ENCODE measurements around the gene FBXO24. TPM values are rescaled to one million over a fixed set of nuclear protein-coding genes. Genes with fewer than 3 reads are reported as not detected.

The FBXO24 gene
- total RNA-seq, 1 donor from 2014 or later, result 0.20 TPM

GRCh38 chr7:100591596-100591995, 5.5 kb downstream of the FBXO24 start:
- DNase-seq, result no peak

- DNase-seq, result no peak
Measured at GRCh38 chr7:100595188-100595587, 9.1 kb downstream of the FBXO24 start.

- no peak for DNase-seq
Measured at GRCh38 chr7:100598425-100598824, 12.3 kb downstream of the FBXO24 start.

- DNase-seq, result no peak
Measured at GRCh38 chr7:100599911-100600729, 14.0 kb downstream of the FBXO24 start.

GRCh38 chr7:100600730-100601038, 14.6 kb downstream of the FBXO24 start:
- DNase-seq, result no peak

GRCh38 chr7:100602889-100603725, 17.0 kb downstream of the FBXO24 start:
- peak; percentile 62 for DNase-seq

DNA sequence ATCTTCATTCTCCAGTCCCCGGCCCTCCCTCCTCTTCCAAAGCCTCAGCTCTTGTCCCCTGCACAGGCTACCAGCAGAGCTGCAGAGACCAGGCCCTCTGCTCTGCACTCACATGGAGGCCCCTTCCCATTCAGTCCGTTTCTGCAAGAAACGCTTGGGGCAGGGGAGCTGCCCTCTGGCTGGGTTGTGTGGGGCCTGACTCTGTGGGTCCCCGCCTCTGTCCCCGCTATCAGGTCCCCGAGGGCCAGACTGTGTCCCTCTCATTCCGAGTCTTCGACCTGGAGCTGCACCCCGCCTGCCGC, 17.5 kb downstream of the FBXO24 start:
- DNase-seq, result no peak

GRCh38 chr7:100604028-100604975, 18.2 kb downstream of the FBXO24 start:
- DNase-seq, result peak; percentile 45

- no peak for DNase-seq
Measured at GRCh38 chr7:100604976-100605911, 19.1 kb downstream of the FBXO24 start.

DNA sequence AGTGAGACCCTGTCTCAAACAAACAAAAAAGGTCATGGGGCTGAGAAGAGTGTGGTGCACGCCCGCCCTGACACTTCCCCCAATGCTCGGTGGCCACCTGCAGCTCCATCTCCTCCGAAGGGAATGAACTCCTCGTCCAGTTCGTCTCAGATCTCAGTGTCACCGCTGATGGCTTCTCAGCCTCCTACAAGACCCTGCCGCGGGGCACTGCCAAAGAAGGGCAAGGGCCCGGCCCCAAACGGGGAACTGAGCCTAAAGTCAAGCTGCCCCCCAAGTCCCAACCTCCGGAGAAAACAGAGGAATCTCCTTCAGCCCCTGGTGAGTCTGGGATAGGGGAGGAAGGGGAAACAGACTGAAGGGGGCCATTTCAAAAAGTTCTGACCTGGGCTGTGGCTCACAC, 20.2 kb downstream of the FBXO24 start:
- DNase-seq, result no peak

DNA sequence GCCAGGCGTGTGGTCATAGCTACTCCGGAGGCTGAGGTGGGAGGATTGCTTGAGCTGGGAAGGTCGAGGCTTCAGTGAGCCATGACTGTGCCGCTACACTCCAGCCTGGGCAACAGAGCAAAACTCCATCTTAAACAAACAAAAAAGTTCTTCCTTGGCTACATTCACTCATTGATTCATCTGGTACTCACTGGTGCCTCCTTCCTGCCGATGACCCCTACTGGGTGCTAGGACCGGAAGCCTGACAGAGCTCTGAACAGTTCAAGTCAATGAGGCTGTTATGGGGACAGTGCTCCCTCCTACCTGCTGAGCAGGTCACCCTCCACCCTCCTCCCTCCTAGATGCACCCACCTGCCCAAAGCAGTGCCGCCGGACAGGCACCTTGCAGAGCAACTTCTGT, 21.0 kb downstream of the FBXO24 start:
- DNase-seq, result no peak

DNA sequence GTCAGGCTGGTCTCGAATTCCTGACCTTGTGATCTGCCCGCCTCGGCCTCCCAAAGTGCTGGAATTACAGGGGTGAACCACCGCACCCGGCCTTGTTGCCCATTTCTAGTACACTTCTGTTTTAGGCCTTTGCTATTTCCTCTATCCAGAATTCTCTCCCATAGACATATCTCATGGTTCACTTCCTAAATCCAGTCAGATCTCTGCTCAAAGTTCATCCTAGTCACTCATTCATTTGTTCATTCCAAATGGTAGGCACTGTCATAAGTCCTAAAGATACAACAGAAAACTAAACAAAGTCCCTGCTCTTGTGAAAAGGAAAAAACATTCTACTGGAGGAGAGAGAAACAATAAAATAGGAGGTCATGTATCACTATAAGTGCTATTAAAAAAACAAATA, 23.8 kb downstream of the FBXO24 start:
- no peak for DNase-seq

GRCh38 chr7:100611983-100612729, 26.0 kb downstream of the FBXO24 start, which contains the start of gene MOSPD3:
Gene MOSPD3, plus strand, starts transcription at chr7:100612540. Its CDS starts 252 bp downstream, at chr7:100612792.
- peak; percentile 100 for DNase-seq

- DNase-seq, result no peak
Measured at GRCh38 chr7:100612730-100613390, 26.7 kb downstream of the FBXO24 start.

DNA sequence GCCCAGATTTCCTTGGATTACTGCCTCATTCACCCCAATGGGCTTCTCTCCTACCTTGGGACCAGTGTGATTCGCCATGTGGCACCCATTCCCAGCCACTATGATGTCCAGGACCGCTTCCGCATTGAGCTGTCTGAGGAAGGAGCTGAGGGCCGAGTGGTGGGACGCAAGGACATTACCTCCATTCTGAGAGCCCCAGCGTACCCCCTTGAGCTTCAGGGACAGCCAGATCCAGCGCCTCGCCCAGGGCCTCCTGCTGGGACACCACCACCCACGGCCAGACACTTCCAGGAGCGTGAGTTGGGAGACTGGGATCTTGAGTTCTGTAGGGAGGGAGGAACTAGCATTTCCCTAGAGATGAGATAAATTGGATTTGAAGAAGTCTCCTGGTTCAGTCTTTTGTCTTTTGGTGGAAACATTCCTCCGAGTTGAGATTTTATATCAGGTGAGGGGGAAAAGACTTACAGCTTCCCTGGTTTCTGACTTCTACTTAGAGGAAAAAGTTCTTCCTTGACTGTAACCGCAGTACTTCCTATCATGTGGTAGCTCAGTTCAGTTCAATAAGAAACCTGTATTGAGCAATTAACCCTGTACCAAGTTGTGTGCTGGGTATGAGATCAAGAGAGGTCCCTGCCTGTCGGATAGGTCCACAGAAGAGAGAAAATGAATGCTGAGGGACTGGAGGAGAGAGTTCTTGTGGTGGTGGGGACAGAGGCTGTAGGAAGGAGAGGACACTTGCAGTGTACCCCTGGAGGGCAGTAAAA, 27.5 kb downstream of the FBXO24 start:
- no peak for DNase-seq

GRCh38 chr7:100614308-100614861, 28.3 kb downstream of the FBXO24 start:
- DNase-seq, result no peak

DNA sequence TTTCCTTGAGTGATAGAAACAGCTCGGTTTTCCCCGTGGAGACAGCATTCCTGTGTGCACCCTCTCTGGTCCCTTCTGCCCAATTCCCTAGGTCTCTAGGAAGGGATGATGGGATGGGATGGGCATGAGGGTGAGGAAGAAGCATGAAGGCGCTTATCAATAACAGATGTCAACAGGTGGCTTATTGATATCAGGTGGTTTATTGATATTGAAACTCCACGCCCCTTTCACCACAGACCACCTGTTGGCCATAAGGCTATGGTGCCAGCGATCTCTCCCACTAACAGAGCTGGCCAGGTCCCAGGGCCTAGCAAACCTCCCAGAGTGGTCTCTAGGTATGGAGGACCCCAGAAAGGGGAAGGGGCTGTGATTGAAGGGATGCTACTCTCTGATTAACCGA, 34.1 kb downstream of the FBXO24 start:
- DNase-seq, result no peak

GRCh38 chr7:100620804-100621203, 34.7 kb downstream of the FBXO24 start:
- no peak for DNase-seq

- DNase-seq, result no peak
Measured at GRCh38 chr7:100621554-100621953, 35.4 kb downstream of the FBXO24 start.
